ENCODE data around the gene CDKN2AIP.

DNA sequence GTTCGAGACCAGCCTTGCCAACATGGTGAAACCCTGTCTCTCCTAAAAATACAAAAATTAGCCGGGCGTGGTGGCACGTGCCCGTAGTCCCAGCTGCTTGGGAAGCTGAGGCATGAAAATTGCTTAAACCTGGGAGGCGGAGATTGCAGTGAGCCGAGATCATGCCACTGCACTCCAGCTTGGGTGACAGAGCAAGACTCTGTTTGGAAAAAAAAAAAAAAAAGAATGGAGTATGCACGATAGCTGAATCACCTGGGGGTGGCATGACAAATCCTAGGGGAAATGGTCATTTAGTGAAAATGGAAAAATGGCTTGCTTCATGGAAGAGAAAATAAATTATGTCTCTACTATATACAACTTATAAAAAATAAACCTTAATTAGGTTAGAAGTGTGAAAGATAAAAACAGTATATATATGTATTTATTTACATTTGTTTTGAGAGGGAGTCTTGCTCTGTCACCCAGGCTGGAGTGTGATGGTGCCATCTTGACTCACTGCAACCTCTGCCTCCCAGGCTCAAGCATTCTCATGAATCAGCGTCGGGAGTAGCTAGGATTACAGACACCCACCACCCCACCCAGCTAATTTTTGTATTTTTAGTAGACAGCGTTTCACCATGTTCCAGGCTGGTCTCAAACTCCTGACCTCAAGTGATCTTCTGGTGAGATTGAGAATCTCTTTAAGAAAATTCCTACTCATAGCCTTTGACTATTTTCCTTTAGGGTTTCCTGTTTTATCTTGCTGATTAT is 41.1 kb downstream of the CDKN2AIP start:
- TF ChIP-seq POLR2A (IDR thresholded peaks at IDR 0.05; ENCODE audit: low read length) = no peak
- TF ChIP-seq GATA1 (IDR thresholded peaks at IDR 0.05; ENCODE audit: low read depth, low read length) = no peak
